Activated effector memory CD4-positive, alpha-beta T cell treated with anti-CD3 and anti-CD28 coated beads, Interleukin-2, amount 50 U/mL, for 16 hours (primary cell): Measurements from ENCODE around the gene JTB.
"Not testable (repeated sequence)": the region's sequence is repeated elsewhere in the genome, so short reads cannot be mapped to it uniquely, and the experiment has no call there.

Experiments
- DNase-seq: peaks from one replicate; pipeline ENCODE4 v3.0.0-alpha.2; 2020

The JTB gene

GRCh38 chr1:153977250-153978240 is at the start of gene JTB:
Gene JTB, minus strand, starts transcription at chr1:153977674. Its CDS starts 422 bp downstream, at chr1:153977252.
- peak; percentile 94 for DNase-seq

GRCh38 chr1:154019940-154020339 is 42.5 kb upstream of the JTB start:
- no peak for DNase-seq

- no peak for DNase-seq
These were observed 41.8 kb upstream of the JTB start for GRCh38 chr1:154019269-154019668.

- DNase-seq = no peak
These were observed 36.9 kb upstream of the JTB start for GRCh38 chr1:154014154-154014907.

DNA sequence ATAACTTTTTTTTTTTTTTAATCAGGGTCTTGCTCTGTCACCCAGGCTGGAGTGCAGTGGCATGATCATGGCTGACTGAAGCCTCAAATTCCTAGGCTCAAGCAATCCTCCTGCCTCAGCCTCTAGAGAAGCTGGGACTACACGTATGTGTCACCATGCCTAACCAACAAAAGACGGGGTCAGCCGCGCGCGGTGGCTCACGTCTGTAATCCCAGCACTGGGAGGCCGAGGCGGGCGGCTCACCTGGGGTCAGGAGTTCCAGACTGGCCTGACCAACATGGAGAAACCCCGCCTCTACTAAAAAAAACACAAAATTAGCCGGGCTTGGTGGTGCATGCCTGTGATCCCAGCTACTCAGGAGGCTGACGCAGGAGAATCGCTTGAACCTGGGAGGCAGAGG is 35.1 kb upstream of the JTB start:
- not testable (repeated sequence) for DNase-seq

DNA sequence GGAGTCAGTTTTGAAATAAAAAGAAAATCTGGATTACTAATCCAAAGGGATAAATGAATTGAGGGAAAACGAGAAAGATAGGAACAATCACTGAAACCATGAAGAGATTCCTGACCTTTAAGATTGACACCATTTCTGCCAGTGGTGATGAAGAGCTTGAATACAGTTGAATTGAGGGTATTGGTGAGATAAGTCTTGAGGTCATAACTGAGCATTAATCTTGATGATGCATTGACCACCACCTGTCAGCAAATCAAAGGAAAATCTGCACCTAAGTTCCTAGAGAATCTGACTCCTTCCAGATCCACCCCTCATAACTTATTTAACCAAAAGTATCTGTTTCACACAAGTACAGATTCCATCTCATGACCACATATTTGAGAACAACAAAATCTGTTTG is 34.7 kb upstream of the JTB start:
- DNase-seq = no peak

- DNase-seq = no peak
These were observed 28.7 kb upstream of the JTB start for GRCh38 chr1:154006136-154006535.

DNA sequence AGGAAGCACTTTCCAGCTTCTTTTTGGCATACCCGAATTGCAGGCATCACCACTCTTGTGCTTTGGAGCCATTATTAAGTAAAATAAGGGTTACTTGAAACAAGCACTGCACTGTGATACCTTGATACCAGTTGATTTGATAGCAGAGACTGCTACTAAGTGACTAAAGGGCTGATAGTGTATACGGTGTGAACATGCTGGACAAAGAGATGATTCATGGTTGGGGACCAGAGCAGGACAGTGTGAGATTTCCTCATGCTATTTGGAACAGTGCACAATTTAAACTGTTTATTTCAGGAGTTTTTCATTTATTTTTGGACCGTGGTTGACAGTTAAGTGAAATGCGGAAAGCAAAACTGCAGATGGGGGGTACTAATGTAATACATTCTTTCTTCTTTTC is 22.9 kb upstream of the JTB start:
- DNase-seq = no peak

GRCh38 chr1:153996882-153997281 is 19.4 kb upstream of the JTB start:
- not testable (repeated sequence) for DNase-seq

GRCh38 chr1:153995640-153996039 is 18.2 kb upstream of the JTB start:
- no peak for DNase-seq

- no peak for DNase-seq
These were observed 17.7 kb upstream of the JTB start for GRCh38 chr1:153995202-153995601.

DNA sequence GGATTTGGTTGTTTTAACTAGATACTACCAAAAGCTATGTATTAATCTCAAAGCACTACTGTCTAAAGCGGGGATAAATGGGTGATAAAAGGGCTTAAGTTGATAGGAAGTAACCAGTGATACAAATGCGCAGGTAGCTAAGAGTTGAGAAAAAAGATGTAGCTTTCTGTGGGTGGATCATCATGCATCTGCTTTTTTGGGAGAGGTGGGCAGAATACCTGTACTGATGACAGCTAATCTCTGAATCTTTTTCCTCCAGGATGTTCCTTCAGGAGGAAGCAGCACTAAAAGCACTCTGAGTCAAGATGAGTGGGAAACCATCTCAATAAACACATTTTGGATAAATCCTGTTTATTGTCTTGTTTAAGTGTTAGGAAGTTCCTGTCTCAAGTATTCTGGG is 14.3 kb upstream of the JTB start:
- DNase-seq = no peak

DNA sequence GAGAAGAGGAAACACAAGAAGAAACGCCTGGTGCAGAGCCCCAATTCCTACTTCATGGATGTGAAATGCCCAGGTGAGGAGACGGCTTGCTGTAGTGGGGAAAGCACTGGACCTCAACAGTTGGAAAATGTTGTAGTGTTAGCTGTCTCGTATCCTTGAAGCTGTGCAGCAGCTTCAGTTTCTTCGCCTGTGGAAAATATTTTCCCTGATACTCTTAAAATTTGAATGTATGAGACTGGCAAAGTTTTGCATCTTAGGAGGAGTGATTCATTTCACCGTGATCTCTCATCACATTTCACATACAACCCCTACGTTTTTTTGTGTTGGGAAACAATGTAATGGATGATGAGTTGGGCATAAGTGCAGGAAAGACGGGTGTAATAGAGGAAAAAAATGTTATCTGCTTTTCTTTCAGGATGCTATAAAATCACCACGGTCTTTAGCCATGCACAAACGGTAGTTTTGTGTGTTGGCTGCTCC is 13.7 kb upstream of the JTB start:
- no peak for DNase-seq

DNA sequence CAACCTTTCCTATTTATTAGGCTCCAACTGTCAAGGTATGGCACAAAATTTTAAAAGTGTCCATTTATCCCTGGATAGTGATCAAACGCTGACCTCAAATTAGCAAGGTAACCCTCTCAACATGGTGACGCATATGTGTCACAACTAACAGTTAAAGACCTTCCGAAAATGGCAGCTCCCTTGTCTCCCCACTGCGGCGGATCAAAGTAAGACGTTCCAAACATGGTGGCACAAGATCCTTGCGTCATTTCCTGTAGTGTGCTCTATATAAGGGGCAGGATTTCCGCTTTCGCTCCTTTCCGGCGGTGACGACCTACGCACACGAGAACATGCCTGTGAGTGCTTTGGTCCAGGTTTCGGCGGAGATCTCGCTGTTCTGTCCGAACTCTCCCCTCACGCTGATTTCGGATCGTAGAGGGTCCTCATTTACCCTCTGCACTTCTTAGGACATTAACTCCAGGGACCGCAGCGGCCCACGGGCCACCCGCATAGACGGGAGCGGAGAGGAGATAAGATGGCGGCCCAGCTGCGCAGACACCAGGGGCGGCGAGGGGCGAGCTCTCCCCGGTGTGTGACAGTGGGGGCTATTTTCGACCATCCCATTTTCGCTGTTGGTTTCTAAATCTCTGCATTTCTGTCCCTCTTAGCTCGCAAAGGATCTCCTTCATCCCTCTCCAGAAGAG is 13.1 kb upstream of the JTB start, which contains the start of gene RPS27:
Gene RPS27 (plus strand): TSS at position 295 of the 683 bp plus-strand sequence. CDS start 35 bp downstream, at position 330.
- DNase-seq = peak; percentile 94

DNA sequence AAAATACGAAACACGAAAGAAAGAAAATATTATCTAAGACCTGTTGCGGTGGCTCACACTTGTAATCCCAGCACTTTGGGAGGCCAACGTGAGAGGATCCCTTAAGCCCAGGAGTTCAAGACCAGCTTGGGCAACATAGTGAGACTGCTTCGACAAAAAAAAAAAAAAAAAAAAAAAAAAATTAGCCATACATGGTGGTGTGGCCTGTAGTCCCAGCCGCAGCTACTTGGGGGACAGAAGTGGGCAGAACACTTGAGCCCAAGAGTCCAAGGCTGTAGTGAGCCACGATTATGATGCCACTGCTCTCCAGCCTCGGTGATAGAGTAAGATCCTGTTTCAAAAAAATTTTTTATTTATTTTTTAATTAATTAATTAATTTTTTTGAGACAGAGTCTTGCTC is 10.1 kb upstream of the JTB start:
- DNase-seq = no peak

- DNase-seq = no peak
These were observed 8.7 kb upstream of the JTB start, which contains the start of gene RAB13 for GRCh38 chr1:153985941-153986761. Gene RAB13, minus strand, starts transcription at chr1:153986339. Its CDS starts 103 bp downstream, at chr1:153986236.

DNA sequence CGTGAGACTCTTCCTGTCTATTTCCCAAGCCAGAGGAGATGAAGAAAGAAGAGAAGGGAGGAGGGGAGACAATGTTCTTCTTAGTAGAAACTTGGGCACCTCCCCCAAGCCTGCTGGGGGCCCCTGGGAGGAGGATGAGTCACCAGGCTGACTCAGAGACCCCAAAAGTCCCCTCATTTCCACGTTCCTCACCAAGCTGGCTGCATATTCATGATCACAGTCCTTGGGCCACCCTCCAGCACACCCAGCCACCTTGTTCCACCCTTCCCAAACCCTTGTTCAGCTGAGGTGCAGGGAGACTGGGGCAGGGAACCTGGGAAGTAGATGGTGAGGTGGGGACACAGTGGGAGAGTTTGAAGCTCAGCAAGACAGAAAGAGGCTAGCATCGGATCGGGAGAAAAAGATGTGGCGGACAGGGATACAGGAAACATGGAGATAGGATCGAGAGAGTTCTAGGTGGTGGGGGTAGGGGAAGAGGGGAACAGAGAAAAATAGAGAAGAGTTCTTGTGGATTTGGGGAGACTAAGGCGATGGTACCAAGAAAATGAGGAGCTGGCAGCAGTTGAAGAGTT is 8.0 kb upstream of the JTB start:
- DNase-seq = peak; percentile 75

GRCh38 chr1:153984123-153984894 is 6.8 kb upstream of the JTB start:
- DNase-seq = no peak

DNA sequence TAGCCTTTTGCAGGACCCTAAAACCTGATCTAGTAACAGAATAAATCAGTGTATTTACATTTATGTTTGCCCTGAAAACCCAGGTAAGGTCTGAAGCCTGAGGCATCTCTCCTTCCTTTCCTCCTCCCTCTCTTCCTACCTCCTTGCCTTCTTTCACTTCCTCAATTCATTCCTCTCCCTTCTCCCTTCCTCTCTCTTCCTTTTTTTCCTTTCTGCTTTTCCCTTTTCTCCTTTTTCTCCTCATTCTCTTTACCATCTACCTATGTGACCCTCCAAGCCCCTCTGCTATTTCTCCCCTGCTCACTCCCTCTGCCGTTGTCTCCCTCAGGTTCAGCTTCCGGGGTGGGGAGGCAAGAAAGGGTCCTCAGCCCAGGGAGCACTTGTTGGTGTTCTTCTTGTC is 4.3 kb upstream of the JTB start:
- not testable (repeated sequence) for DNase-seq

- DNase-seq = not testable (repeated sequence)
These were observed 1.6 kb upstream of the JTB start for GRCh38 chr1:153979091-153979490.
